HEK293 (cell line): Measurements from ENCODE around the gene CITED4.
A peak's percentile ranks its signal among the peaks of the same experiment; 100 is the strongest.

Source experiments
- CTCF ChIA-PET: fragments of 350-600 bp; formaldehyde crosslinking; extraction: SDS; loops from one replicate; lab custom pipeline; 2021; ENCODE audit warnings: antibody characterized with exemption; lab: Yijun Ruan, JAX
- POLR2A ChIA-PET: fragments of 300-600 bp; formaldehyde crosslinking; extraction: SDS; loops from one replicate; lab custom pipeline; 2020; ENCODE audit warnings: antibody characterized with exemption, inconsistent platforms; lab: Yijun Ruan, JAX
- H3K27ac ChIP-seq: fragments of 200-500 bp; sonication (Bioruptor generic); 2 replicates; pipeline ENCODE4 v1.5.1; 2014; ENCODE audit warnings: low read depth, low read length, control low read depth, inconsistent platforms; ENCODE audit errors: extremely low read depth
- H3K36me3 ChIP-seq, 2 experiments: fragments of 200-500 bp in 1 of 2; sonication (Bioruptor generic) in 1 of 2; 1 replicate in 1 of 2; 2 replicates in 1 of 2; pipeline ENCODE4 v1.5.1; 2014 to 2017; ENCODE audit warnings: inconsistent platforms in 2 of 2, low read length in 2 of 2; ENCODE audit not compliant: control insufficient read depth in 2 of 2, insufficient read depth in 1 of 2
- H3K4me1 ChIP-seq: fragments of 200-500 bp; sonication (Bioruptor generic); 2 replicates; pipeline ENCODE4 v1.5.1; 2014; ENCODE audit warnings: mild to moderate bottlenecking, low read length, inconsistent platforms; ENCODE audit not compliant: control insufficient read depth, insufficient read depth
- H3K4me3 ChIP-seq: 2 replicates; pipeline ENCODE4 v1.5.1; 2011; ENCODE audit warnings: low read depth, mild to moderate bottlenecking, control low read depth, low read length, moderate library complexity
- H3K9me3 ChIP-seq: fragments of 200-500 bp; sonication (Bioruptor generic); 2 replicates; pipeline ENCODE4 v1.5.1; 2014; ENCODE audit warnings: low read depth, low read length, inconsistent platforms; ENCODE audit not compliant: control insufficient read depth, insufficient read depth
- BCL11A ChIP-seq: fragments of 450-650 bp; formaldehyde crosslinking; IDR thresholded peaks from 2 replicates; pipeline ENCODE4 v1.5.1; 2016; ENCODE audit warnings: low read depth, missing biosample characterization, missing genetic modification characterization
- GFI1B ChIP-seq: fragments of 450-650 bp; formaldehyde crosslinking; IDR thresholded peaks from 2 replicates; pipeline ENCODE4 v1.5.1; 2016; ENCODE audit warnings: missing biosample characterization, missing genetic modification characterization
- GLI2 ChIP-seq: fragments of 450-650 bp; formaldehyde crosslinking; IDR thresholded peaks from 2 replicates; pipeline ENCODE4; 2017; ENCODE audit warnings: missing biosample characterization, missing genetic modification characterization, low read depth, borderline replicate concordance
- GLIS1 ChIP-seq: fragments of 450-650 bp; formaldehyde crosslinking; IDR thresholded peaks from 2 replicates; pipeline ENCODE4 v1.5.1; 2016; ENCODE audit warnings: missing biosample characterization, missing genetic modification characterization
- YY1 ChIP-seq: fragments of 450-650 bp; formaldehyde crosslinking; IDR thresholded peaks from 2 replicates; pipeline ENCODE4 v1.5.1; 2018; ENCODE audit warnings: missing biosample characterization, missing genetic modification characterization
- ZNF19 ChIP-seq: fragments of 450-650 bp; formaldehyde crosslinking; IDR thresholded peaks from 2 replicates; pipeline ENCODE4; 2016; ENCODE audit warnings: missing biosample characterization, missing genetic modification characterization, low read depth
- ZNF23 ChIP-seq: fragments of 450-650 bp; formaldehyde crosslinking; IDR thresholded peaks from 2 replicates; pipeline ENCODE4 v1.5.1; 2016; ENCODE audit warnings: missing biosample characterization, missing genetic modification characterization, borderline replicate concordance
- ZNF350 ChIP-seq: fragments of 450-650 bp; formaldehyde crosslinking; IDR thresholded peaks from 2 replicates; pipeline ENCODE4 v1.5.0; 2017; ENCODE audit warnings: missing biosample characterization, mild to moderate bottlenecking, missing genetic modification characterization
- ZNF366 ChIP-seq: fragments of 450-650 bp; formaldehyde crosslinking; conservative IDR thresholded peaks from 2 replicates; pipeline ENCODE4 v1.5.1; 2016; ENCODE audit warnings: missing biosample characterization, missing genetic modification characterization
- ZNF600 ChIP-seq: fragments of 450-650 bp; formaldehyde crosslinking; IDR thresholded peaks from 2 replicates; pipeline ENCODE4 v1.5.1; 2016; ENCODE audit warnings: missing biosample characterization, missing genetic modification characterization
- ZNF621 ChIP-seq: fragments of 450-650 bp; formaldehyde crosslinking; IDR thresholded peaks from 2 replicates; pipeline ENCODE4 v1.5.1; 2017; ENCODE audit warnings: missing biosample characterization, missing genetic modification characterization
- ZNF623 ChIP-seq: fragments of 450-650 bp; formaldehyde crosslinking; IDR thresholded peaks from 2 replicates; pipeline ENCODE4 v1.5.1; 2016; ENCODE audit warnings: missing biosample characterization, missing genetic modification characterization
- ZNF658 ChIP-seq: fragments of 450-650 bp; formaldehyde crosslinking; IDR thresholded peaks from 2 replicates; pipeline ENCODE4; 2016; ENCODE audit warnings: missing biosample characterization, missing genetic modification characterization
- ZNF792 ChIP-seq: fragments of 450-650 bp; formaldehyde crosslinking; IDR thresholded peaks from 2 replicates; pipeline ENCODE4 v1.5.1; 2016; ENCODE audit warnings: missing biosample characterization, missing genetic modification characterization
- TF ChIP-seq, protein P1 (sequence below): fragments of 450-650 bp; formaldehyde crosslinking; IDR thresholded peaks from 2 replicates; pipeline ENCODE4 v1.5.1; 2016; ENCODE audit warnings: missing biosample characterization, missing genetic modification characterization
- TF ChIP-seq, protein P2 (sequence below): fragments of 450-650 bp; formaldehyde crosslinking; IDR thresholded peaks from 2 replicates; pipeline ENCODE4 v1.5.1; 2016; ENCODE audit warnings: missing biosample characterization, missing genetic modification characterization
- TF ChIP-seq, protein P3 (sequence below): fragments of 450-650 bp; formaldehyde crosslinking; IDR thresholded peaks from 2 replicates; pipeline ENCODE4 v1.5.1; 2016; ENCODE audit warnings: missing biosample characterization, missing genetic modification characterization, borderline replicate concordance
- TF ChIP-seq, protein P4 (sequence below): fragments of 450-650 bp; formaldehyde crosslinking; IDR thresholded peaks from 2 replicates; pipeline ENCODE4 v1.5.1; 2016; ENCODE audit warnings: missing biosample characterization, missing genetic modification characterization
- TF ChIP-seq, protein P5 (sequence below): fragments of 450-650 bp; formaldehyde crosslinking; IDR thresholded peaks from 2 replicates; pipeline ENCODE4 v1.5.1; 2016; ENCODE audit warnings: missing biosample characterization, missing genetic modification characterization

The CITED4 gene

DNA sequence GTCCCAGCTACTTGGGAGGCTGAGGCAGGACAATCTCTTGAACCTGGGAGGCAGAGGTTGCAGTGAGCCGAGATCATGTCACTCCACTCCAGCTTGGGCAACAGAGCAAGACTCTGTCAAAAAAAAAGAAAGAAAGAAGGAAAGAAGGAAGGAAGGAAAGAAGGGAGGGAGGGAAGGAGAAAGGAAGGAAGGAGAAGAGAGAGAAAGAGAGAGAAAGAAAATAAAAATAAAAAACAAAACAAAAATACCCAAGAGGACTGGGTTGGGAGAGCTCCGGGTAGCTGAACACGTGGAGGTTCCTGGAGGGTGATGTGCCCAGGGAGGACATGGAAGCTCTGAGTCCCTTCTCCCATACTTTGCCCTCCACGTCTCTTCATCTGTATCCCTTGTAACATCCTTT, 45.7 kb upstream of the CITED4 start:
- POLR2A ChIA-PET, result no interaction called here
- TF ChIP-seq ZNF366 (tag by site-specific recombination), result 0 out of 2 replicates have a peak, but pooled peaks have one; percentile 21
- no peak for TF ChIP-seq ZNF19 (tag by site-specific recombination)
- TF ChIP-seq, all 188 proteins: peak for 1
- Histone ChIP-seq H3K4me3 (no peak overlapping the region), H3K9me3 (no peaks in the 10 kb centered on the region), H3K4me1 (no peaks in the 10 kb centered on the region), H3K27ac (no peak overlapping the region), H3K36me3 (no peaks in the 10 kb centered on the region)
- CTCF ChIA-PET, result interaction anchor here (0.6 to 1.8 kb wide), 3 partner anchors 40 to 496 kb away, joined by 3 to 9 read pairs (median 4); no protein-coding TSS in a partner anchor

DNA sequence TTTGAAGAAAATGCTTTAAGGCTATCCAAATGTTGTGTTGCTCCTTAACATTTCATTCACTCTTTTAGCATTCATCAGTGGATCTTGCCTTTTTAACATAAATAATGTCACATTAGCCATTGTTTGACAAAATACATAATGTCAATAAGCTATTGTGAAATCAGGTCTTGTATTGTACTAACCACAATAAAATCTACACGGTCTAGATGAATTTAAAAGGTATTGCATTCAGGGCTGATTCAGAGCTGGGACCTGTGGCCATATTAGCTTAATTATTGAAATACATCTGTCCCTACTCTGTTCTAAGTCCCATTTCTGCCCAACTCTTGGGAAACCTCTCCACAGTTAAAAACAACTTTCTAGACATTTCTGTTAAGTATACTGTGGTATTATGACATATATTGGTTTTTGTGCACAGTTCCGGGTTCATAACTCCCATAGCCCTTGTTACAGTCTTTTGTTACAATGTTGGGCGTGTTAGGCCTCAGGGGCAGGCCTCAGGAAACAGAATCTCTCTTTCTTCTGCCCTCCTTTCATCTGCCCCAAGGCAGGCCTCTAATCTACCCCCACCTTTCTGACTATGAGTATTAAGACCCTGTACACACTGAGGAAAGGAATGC, 44.7 kb upstream of the CITED4 start:
- ChIA-PET POLR2A (no interaction called here), CTCF (no interaction called here)
- H3K4me1 ChIP-seq, result no peaks in the 10 kb centered on the region

More for the DNA sequence above, 44.7 kb upstream of the CITED4 start:
- Histone ChIP-seq H3K36me3 (no peaks in the 10 kb centered on the region), H3K27ac (no peak overlapping the region)
- TF ChIP-seq ZNF658 (tag by site-specific recombination), result no peak
- TF ChIP-seq, protein P1, sequence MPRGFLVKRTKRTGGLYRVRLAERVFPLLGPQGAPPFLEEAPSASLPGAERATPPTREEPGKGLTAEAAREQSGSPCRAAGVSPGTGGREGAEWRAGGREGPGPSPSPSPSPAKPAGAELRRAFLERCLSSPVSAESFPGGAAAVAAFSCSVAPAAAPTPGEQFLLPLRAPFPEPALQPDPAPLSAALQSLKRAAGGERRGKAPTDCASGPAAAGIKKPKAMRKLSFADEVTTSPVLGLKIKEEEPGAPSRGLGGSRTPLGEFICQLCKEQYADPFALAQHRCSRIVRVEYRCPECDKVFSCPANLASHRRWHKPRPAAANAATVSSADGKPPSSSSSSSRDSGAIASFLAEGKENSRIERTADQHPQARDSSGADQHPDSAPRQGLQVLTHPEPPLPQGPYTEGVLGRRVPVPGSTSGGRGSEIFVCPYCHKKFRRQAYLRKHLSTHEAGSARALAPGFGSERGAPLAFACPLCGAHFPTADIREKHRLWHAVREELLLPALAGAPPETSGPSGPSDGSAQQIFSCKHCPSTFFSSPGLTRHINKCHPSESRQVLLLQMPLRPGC (tag by site-specific recombination), result no peak
- TF ChIP-seq GFI1B, result no peak
- TF ChIP-seq YY1 (tag by site-specific recombination), result no peak
- TF ChIP-seq BCL11A (tag by site-specific recombination), result no peak
- TF ChIP-seq, protein P2, sequence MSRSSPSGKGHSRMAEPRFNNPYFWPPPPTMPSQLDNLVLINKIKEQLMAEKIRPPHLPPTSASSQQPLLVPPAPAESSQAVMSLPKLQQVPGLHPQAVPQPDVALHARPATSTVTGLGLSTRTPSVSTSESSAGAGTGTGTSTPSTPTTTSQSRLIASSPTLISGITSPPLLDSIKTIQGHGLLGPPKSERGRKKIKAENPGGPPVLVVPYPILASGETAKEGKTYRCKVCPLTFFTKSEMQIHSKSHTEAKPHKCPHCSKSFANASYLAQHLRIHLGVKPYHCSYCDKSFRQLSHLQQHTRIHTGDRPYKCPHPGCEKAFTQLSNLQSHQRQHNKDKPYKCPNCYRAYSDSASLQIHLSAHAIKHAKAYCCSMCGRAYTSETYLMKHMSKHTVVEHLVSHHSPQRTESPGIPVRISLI (tag by site-specific recombination), result no peak
- TF ChIP-seq ZNF350 (tag by site-specific recombination), result no peak
- TF ChIP-seq, protein P3, sequence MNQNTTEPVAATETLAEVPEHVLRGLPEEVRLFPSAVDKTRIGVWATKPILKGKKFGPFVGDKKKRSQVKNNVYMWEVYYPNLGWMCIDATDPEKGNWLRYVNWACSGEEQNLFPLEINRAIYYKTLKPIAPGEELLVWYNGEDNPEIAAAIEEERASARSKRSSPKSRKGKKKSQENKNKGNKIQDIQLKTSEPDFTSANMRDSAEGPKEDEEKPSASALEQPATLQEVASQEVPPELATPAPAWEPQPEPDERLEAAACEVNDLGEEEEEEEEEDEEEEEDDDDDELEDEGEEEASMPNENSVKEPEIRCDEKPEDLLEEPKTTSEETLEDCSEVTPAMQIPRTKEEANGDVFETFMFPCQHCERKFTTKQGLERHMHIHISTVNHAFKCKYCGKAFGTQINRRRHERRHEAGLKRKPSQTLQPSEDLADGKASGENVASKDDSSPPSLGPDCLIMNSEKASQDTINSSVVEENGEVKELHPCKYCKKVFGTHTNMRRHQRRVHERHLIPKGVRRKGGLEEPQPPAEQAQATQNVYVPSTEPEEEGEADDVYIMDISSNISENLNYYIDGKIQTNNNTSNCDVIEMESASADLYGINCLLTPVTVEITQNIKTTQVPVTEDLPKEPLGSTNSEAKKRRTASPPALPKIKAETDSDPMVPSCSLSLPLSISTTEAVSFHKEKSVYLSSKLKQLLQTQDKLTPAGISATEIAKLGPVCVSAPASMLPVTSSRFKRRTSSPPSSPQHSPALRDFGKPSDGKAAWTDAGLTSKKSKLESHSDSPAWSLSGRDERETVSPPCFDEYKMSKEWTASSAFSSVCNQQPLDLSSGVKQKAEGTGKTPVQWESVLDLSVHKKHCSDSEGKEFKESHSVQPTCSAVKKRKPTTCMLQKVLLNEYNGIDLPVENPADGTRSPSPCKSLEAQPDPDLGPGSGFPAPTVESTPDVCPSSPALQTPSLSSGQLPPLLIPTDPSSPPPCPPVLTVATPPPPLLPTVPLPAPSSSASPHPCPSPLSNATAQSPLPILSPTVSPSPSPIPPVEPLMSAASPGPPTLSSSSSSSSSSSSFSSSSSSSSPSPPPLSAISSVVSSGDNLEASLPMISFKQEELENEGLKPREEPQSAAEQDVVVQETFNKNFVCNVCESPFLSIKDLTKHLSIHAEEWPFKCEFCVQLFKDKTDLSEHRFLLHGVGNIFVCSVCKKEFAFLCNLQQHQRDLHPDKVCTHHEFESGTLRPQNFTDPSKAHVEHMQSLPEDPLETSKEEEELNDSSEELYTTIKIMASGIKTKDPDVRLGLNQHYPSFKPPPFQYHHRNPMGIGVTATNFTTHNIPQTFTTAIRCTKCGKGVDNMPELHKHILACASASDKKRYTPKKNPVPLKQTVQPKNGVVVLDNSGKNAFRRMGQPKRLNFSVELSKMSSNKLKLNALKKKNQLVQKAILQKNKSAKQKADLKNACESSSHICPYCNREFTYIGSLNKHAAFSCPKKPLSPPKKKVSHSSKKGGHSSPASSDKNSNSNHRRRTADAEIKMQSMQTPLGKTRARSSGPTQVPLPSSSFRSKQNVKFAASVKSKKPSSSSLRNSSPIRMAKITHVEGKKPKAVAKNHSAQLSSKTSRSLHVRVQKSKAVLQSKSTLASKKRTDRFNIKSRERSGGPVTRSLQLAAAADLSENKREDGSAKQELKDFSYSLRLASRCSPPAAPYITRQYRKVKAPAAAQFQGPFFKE (tag by site-specific recombination), result no peak
- no peak for TF ChIP-seq GLI2 (tag by site-specific recombination)
- no peak for TF ChIP-seq GLIS1 (tag by site-specific recombination)
- TF ChIP-seq ZNF792 (tag by site-specific recombination), result no peak
- no peak for TF ChIP-seq ZNF600
- TF ChIP-seq ZNF621 (tag by site-specific recombination), result no peak
- TF ChIP-seq ZNF23, result no peak
- no peak for TF ChIP-seq ZNF623 (tag by site-specific recombination)
- TF ChIP-seq, protein P4, sequence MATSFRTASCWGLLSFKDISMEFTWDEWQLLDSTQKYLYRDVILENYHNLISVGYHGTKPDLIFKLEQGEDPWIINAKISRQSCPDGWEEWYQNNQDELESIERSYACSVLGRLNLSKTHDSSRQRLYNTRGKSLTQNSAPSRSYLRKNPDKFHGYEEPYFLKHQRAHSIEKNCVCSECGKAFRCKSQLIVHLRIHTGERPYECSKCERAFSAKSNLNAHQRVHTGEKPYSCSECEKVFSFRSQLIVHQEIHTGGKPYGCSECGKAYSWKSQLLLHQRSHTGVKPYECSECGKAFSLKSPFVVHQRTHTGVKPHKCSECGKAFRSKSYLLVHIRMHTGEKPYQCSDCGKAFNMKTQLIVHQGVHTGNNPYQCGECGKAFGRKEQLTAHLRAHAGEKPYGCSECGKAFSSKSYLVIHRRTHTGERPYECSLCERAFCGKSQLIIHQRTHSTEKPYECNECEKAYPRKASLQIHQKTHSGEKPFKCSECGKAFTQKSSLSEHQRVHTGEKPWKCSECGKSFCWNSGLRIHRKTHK, result no peak
- TF ChIP-seq, protein P5, sequence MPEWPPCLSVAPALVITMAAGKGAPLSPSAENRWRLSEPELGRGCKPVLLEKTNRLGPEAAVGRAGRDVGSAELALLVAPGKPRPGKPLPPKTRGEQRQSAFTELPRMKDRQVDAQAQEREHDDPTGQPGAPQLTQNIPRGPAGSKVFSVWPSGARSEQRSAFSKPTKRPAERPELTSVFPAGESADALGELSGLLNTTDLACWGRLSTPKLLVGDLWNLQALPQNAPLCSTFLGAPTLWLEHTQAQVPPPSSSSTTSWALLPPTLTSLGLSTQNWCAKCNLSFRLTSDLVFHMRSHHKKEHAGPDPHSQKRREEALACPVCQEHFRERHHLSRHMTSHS (tag by site-specific recombination), result no peak
- TF ChIP-seq, all 188 proteins: peak for 0
- no peak overlapping the region for H3K4me3 ChIP-seq
- no peaks in the 10 kb centered on the region for H3K9me3 ChIP-seq
